Ovary (tissue), 3 donors: ENCODE results near the gene LCTL.

Source experiments
- EP300 ChIP-seq: sonication (generic); formaldehyde crosslinking; IDR thresholded peaks from one replicate; pipeline ENCODE4 v1.6.1; 2017; ENCODE audit warnings: antibody characterized with exemption
- POLR2A ChIP-seq: fragments of 450-650 bp; IDR thresholded peaks from one replicate; pipeline ENCODE4 v1.6.1; 2017; ENCODE audit warnings: antibody characterized with exemption, mild to moderate bottlenecking, moderate library complexity
- TF ChIP-seq, protein P1 (sequence below), 3 donors: fragments of 450-650 bp in 2 of 3; fragments of 200-600 bp in 1 of 3; IDR thresholded peaks; one replicate each; pipeline versions ENCODE4 v1.5.1 to v1.8.0; 2016 to 2022; ENCODE audit warnings: antibody characterized with exemption in 3 of 3, mild to moderate bottlenecking in 1 of 3
- donor health status: DM: no; HTN: no; CAD: no.

DNA sequence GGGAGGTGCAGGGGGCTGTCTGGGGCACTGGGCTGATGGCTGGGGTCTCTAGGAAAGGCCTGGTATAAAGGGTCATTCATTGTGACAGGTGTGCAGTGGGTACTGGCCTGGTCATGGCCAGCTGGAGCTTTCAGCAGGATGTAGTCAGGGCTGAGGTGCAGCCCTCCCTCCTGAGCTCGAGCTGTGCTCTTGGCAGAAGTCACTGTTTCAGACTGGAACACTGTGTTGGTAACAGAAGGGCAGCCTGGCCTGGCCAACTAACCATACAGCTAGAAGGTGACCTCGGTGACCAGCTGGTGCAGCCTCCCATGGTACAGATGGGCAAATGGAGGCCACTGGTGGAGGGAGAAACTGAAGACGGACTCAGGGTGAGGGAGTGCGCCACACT is 34.4 kb upstream of the LCTL start:
- TF ChIP-seq POLR2A (no peak), EP300 (no peak)
- TF ChIP-seq, protein P1, sequence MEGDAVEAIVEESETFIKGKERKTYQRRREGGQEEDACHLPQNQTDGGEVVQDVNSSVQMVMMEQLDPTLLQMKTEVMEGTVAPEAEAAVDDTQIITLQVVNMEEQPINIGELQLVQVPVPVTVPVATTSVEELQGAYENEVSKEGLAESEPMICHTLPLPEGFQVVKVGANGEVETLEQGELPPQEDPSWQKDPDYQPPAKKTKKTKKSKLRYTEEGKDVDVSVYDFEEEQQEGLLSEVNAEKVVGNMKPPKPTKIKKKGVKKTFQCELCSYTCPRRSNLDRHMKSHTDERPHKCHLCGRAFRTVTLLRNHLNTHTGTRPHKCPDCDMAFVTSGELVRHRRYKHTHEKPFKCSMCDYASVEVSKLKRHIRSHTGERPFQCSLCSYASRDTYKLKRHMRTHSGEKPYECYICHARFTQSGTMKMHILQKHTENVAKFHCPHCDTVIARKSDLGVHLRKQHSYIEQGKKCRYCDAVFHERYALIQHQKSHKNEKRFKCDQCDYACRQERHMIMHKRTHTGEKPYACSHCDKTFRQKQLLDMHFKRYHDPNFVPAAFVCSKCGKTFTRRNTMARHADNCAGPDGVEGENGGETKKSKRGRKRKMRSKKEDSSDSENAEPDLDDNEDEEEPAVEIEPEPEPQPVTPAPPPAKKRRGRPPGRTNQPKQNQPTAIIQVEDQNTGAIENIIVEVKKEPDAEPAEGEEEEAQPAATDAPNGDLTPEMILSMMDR (IDR thresholded peaks at IDR 0.05) = no peak
